Measurements from ENCODE around the gene CPSF4L.

The CPSF4L gene

DNA sequence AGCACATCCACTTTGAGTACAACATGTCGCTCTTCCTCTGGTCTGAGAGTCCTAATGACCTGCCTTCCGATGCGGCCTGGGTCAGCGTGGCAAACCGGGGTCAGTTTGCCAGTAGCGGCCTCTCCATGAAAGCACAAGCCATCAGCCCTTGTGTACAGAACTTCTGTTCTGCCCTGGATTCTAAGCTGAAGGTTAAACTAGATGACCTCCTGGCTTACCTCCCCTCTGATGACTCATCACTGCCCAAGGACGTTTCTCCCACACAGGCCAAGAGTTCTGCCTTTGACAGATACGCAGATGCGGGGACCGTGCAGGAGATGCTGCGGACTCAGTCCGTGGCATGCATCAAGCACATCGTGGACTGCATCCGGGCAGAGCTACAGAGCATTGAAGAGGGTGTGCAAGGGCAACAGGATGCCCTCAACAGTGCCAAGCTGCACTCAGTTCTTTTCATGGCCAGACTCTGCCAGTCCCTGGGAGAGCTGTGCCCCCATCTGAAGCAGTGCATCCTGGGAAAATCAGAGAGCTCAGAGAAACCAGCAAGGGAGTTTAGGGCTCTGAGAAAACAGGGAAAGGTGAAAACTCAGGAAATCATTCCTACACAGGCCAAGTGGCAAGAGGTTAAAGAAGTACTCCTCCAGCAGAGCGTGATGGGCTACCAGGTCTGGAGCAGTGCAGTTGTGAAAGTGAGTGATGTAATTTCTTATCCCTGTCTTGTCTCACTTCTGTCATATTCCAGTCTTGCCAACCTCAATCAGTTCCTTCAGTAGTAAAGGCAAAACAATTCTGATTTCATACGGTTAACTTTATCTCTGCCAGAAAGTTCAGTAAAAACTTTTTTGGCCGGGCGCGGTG lies 60.2 kb downstream of the CPSF4L start:
- DNase-seq (ENCODE audit: low spot score), result no peak

DNA sequence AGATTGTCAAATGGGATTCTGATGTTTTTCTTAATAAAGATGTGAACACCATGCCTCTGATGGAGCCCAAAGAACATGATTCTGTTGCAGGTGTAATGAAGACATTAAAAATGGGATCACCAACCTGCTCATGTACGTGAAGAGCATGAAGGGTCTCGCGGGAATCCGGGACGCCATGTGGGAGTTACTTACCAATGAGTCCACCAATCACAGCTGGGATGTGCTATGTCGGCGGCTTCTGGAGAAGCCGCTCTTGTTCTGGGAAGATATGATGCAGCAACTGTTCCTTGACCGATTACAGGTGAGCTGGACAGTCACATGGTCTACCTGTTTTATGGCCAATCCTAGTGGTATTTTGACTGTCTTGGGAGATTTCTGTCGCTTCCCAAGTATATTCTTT lies 61.2 kb downstream of the CPSF4L start:
- no peak for DNase-seq (ENCODE audit: low spot score)

DNA sequence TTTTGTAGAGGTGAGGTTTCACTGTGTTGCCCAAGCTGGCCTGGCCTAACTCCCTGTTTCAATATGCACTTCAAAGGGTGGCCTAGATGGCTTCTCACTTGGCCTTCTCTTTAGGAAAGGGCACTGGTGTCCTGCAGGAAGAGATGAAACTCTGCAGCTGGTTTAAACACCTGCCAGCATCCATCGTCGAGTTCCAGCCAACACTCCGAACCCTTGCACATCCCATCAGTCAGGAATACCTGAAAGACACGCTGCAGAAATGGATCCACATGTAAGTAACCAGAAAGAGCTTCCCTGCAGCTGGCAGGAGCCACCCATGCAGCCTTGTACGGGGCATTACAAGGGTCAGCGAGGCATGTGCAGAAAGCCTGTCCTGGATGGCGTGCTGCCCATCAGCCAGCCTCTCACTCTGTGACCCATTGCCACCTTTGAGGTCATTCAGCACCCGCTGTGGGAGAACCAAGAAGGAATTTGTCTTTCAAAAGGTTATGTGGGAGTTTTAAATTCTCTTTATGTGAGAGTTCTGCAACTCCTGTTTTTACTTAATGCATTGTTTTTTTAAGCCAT lies 61.8 kb downstream of the CPSF4L start:
- DNase-seq (ENCODE audit: low spot score), result no peak

DNA sequence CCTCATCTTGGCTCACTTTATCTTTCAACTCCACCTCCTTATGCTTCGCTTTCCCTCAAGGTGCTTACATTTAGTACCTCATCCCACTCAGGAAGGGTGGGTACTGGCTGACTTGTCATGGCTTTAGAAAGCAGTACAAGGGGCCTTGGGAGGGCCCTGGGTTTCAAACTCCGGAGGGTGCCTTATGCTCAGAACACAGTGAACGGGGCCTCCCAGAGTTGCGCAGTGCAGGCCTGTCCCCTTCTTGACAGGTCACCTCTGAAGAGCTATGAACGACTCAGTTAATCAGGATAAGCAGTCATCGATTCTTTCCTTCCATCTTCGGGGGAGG lies 62.8 kb downstream of the CPSF4L start:
- DNase-seq (ENCODE audit: low spot score), result no peak
